ENCODE data around the gene SEMA4C.

SEMA4C gene

GRCh38 chr2:96832754-96833507 lies 36.9 kb downstream of the SEMA4C start:
- in situ Hi-C loops (cut with HindIII; ENCODE audit: low pct_ligation_motif_present, low pct_unique_long_range_greater_than_20kb, low sequenced_read_pairs), result no loop called here

DNA sequence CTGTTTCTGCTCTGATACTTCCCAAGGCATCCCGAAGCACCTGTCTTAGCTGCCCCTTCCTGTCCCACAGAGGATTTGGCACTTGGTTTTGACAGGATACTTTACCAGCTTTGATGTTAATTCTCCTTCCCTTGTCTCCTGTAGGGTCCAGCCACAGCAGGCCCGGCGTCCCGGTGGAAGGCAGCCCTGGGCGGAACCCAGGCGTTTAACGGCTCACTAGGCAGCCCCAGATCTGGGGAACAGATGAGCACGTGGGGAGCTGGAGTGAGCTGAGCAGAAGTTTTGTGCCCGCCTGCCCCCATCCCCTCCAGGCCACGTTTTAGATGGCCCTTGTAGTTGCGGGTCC lies 37.5 kb downstream of the SEMA4C start:
- in situ Hi-C loops (cut with HindIII; ENCODE audit: low pct_ligation_motif_present, low pct_unique_long_range_greater_than_20kb, low sequenced_read_pairs), result no loop called here
- DNase-seq, result no peak

More at GRCh38 chr2:96832754-96833507, 36.9 kb downstream of the SEMA4C start:
- DNase-seq, result peak; percentile 20

DNA sequence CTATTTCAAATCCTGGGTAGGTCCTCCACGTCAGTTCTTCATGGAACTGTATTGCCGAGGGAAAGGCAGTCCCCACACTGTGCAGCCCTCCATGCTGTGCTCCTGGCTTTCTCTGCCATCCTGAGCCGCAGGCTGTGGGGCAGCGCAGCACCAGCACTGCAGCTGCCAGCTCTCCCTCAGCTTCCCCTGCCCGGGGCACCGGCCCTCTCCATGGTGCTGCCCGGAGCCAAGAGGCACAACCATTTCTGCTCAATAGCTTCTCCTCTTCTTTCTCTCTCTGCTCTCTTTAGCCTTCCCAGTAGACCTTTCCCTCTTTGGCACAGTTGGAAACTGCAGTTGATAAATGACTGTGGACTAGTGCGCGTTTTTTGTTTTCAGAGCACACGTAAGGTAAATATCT lies 38.2 kb downstream of the SEMA4C start:
- no peak for DNase-seq
- in situ Hi-C loops (cut with HindIII; ENCODE audit: low pct_ligation_motif_present, low pct_unique_long_range_greater_than_20kb, low sequenced_read_pairs), result no loop called here

DNA sequence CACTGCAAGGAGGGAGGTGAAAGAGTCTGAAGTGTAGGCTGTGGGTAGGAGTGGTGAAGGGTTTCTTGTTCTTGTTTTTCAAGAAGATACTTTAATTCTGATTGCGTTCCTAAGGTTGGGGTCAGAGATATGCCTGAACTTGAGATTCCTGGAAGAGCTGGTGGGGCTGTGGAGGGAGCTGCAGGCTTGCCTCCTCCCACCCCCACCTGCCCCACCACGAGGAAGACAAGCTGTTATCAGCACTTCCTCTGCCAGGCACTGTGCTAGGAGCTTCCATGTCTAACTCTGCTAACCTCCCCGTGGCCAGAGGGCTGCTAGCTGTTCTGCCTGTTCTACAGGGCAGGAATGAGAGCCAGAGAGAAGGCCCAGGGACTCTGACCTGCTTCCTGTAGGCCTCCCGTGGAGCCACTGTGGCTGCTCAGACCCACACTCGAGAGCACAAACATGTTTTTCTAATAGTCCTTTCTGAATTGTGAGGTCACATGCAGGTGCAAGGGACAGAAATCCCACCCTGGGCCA lies 39.8 kb downstream of the SEMA4C start:
- DNase-seq, result no peak
- in situ Hi-C loops (cut with HindIII; ENCODE audit: low pct_ligation_motif_present, low pct_unique_long_range_greater_than_20kb, low sequenced_read_pairs), result no loop called here

- in situ Hi-C loops (cut with HindIII; ENCODE audit: low pct_ligation_motif_present, low pct_unique_long_range_greater_than_20kb, low sequenced_read_pairs), result no loop called here
- DNase-seq, result no peak
These were observed 41.0 kb downstream of the SEMA4C start for GRCh38 chr2:96828874-96829273.

DNA sequence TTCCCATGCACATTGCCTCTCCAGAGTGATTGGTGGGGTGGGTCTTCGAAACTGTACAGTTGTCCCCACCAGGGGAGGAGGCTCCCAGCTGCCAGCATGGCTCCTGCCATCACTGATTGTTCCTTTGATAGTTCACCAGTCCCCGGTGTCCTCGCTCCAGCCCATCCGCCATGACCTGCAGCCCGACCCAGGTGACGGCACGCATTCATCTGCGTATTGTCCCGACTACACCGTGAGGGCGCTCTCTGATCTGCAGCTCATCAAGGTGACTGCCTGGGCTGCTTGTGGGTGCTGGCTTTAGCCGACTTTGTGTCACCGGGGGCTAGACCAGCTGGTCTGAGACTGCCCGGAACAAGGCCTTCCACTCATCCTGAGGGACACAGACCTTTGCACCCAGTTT lies 41.4 kb downstream of the SEMA4C start:
- in situ Hi-C loops (cut with HindIII; ENCODE audit: low pct_ligation_motif_present, low pct_unique_long_range_greater_than_20kb, low sequenced_read_pairs), result no loop called here
- no peak for DNase-seq

GRCh38 chr2:96826546-96827278 lies 43.2 kb downstream of the SEMA4C start:
- in situ Hi-C loops (cut with HindIII; ENCODE audit: low pct_ligation_motif_present, low pct_unique_long_range_greater_than_20kb, low sequenced_read_pairs), result no loop called here
- no peak for DNase-seq

DNA sequence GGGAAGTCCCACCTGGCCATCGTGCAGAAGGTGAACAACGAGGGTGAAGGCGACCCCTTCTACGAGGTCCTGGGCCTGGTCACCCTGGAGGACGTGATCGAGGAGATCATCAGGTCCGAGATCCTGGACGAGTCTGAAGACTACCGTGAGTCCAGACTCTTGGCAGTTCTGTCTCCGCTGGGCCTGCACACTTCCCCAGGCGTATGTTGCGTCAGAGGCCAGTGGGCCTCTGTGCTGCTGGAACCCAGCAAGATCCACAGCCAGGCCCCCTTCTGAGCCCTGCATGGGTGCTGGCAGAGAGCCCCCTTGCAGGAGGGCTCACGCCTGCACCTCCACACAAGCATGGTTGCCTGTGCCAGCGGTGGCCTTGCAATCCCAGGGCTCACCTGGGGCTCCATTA lies 44.8 kb downstream of the SEMA4C start:
- in situ Hi-C loops (cut with HindIII; ENCODE audit: low pct_ligation_motif_present, low pct_unique_long_range_greater_than_20kb, low sequenced_read_pairs), result no loop called here
- no peak for DNase-seq

- peak; percentile 14 for DNase-seq
- in situ Hi-C loops (cut with HindIII; ENCODE audit: low pct_ligation_motif_present, low pct_unique_long_range_greater_than_20kb, low sequenced_read_pairs), result no loop called here
These were observed 45.6 kb downstream of the SEMA4C start for GRCh38 chr2:96824079-96824870.

GRCh38 chr2:96823198-96823597 lies 46.7 kb downstream of the SEMA4C start:
- in situ Hi-C loops (cut with HindIII; ENCODE audit: low pct_ligation_motif_present, low pct_unique_long_range_greater_than_20kb, low sequenced_read_pairs), result no loop called here

GRCh38 chr2:96822786-96823185 lies 47.1 kb downstream of the SEMA4C start:
- in situ Hi-C loops (cut with HindIII; ENCODE audit: low pct_ligation_motif_present, low pct_unique_long_range_greater_than_20kb, low sequenced_read_pairs), result no loop called here
- DNase-seq, result no peak

More at GRCh38 chr2:96823198-96823597, 46.7 kb downstream of the SEMA4C start:
- no peak for DNase-seq

- in situ Hi-C loops (cut with HindIII; ENCODE audit: low pct_ligation_motif_present, low pct_unique_long_range_greater_than_20kb, low sequenced_read_pairs), result no loop called here
- DNase-seq, result no peak
These were observed 48.7 kb downstream of the SEMA4C start for GRCh38 chr2:96821113-96821675.

- in situ Hi-C loops (cut with HindIII; ENCODE audit: low pct_ligation_motif_present, low pct_unique_long_range_greater_than_20kb, low sequenced_read_pairs), result no loop called here
- DNase-seq, result no peak
These were observed 49.9 kb downstream of the SEMA4C start for GRCh38 chr2:96819876-96820511.

DNA sequence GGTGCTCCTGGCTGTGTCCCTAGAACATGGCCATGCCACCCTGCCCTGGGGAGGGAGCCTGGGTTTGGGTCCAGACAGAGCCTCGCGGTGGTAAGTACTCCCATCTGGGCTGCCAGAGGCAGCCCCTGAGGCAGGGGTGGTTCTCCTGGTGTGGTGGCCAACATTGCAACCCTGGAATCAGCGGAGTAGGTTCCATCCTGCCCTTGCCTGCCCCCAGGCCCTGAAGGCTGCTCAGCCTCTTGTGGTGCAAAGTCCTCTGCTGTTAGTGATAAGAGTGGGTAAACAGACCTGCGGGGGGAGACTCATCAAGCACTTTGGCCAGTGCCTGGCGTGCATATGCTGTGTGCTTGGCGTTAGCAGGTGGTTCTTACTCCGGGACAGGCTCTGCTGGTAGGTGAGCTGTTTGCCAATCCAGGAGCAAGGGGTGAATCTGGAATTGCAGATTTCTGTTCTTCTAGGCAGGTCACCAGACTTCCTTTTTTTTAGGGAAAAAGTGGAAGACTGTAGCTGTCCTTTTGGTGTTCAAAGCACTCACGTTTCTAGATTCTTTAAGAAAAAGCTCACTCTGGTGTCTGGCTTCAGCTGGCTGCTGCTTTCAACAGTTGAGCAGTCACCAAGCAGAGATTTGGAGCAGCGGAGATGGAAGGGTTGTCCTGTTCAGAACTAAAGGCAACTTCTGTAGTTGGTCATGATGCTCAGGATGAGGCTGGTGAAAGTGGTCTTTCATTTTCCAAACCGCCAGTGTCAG lies 50.6 kb downstream of the SEMA4C start:
- no peak for DNase-seq

GRCh38 chr2:96817882-96818281 lies 52.0 kb downstream of the SEMA4C start:
- in situ Hi-C loops (cut with HindIII; ENCODE audit: low pct_ligation_motif_present, low pct_unique_long_range_greater_than_20kb, low sequenced_read_pairs), result no loop called here

More for the DNA sequence above, 50.6 kb downstream of the SEMA4C start:
- in situ Hi-C loops (cut with HindIII; ENCODE audit: low pct_ligation_motif_present, low pct_unique_long_range_greater_than_20kb, low sequenced_read_pairs), result no loop called here

DNA sequence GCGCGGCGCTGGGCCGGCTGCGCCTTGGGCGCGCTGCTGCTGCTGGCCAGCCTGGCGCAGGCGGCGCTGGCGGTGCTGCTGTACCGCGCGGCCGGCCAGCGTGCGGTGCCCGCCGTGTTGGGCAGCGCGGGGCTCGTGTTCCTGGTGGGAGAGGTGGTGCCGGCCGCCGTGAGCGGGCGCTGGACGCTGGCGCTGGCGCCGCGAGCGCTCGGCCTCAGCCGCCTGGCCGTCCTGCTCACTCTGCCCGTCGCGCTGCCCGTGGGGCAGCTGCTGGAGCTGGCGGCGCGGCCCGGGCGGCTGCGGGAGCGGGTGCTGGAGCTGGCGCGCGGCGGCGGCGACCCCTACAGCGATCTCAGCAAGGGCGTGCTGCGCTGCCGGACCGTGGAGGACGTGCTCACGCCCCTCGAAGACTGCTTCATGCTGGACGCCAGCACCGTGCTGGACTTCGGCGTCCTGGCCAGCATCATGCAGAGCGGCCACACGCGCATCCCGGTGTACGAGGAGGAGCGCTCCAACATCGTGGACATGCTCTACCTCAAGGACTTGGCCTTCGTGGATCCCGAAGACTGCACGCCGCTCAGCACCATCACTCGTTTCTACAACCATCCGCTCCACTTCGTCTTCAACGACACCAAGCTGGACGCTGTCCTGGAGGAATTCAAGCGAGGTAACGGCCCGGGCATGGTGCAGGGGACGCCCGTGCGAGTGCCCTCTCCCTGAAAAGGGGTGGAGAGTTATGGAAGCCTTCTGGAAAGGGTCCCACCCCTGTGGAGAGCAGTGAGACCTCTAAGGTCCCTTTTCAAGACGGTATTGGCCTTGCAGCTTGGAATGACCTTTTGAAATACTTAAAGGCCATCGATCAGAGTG lies 52.8 kb downstream of the SEMA4C start:
- in situ Hi-C loops (cut with HindIII; ENCODE audit: low pct_ligation_motif_present, low pct_unique_long_range_greater_than_20kb, low sequenced_read_pairs), result no loop called here
- DNase-seq, result peak; percentile 8

More at GRCh38 chr2:96817882-96818281, 52.0 kb downstream of the SEMA4C start:
- no peak for DNase-seq
